Measurements from ENCODE around the gene OCIAD2.

GRCh38 chr4:48898733-48899431, 7.7 kb downstream of the OCIAD2 start:
- TF ChIP-seq ZBTB26 (tag by site-specific recombination; optimal IDR thresholded peaks at IDR 0.05): no peak
- TF ChIP-seq ZBTB21 (tag by site-specific recombination; IDR thresholded peaks at IDR 0.05): no peak
- no peak for TF ChIP-seq PRDM10 (tag by site-specific recombination; IDR thresholded peaks at IDR 0.05)
- TF ChIP-seq ZBTB8A (tag by site-specific recombination; IDR thresholded peaks at IDR 0.05): no peak
- TF ChIP-seq ZNF501 (tag by site-specific recombination; IDR thresholded peaks at IDR 0.05): no peak
- no peak for TF ChIP-seq ZNF146 (tag by site-specific recombination; IDR thresholded peaks at IDR 0.05)
- TF ChIP-seq CTCF (tag by site-specific recombination; IDR thresholded peaks at IDR 0.05): no peak
- TF ChIP-seq ZNF24 (tag by site-specific recombination; IDR thresholded peaks at IDR 0.05): no peak
- TF ChIP-seq ZNF23 (tag by site-specific recombination; IDR thresholded peaks at IDR 0.05; ENCODE audit: borderline replicate concordance): no peak
- TF ChIP-seq ZNF341 (tag by site-specific recombination; IDR thresholded peaks at IDR 0.05; ENCODE audit: low read depth): no peak
